GM21447 (cell line): ENCODE measurements around the gene GRID1.

Experiments
- ATAC-seq: cut with Tn5 transposase; IDR thresholded peaks from one replicate; pipeline ENCODE4 v1.9.1; 2021; ENCODE audit not compliant: unreplicated experiment

Gene GRID1

DNA sequence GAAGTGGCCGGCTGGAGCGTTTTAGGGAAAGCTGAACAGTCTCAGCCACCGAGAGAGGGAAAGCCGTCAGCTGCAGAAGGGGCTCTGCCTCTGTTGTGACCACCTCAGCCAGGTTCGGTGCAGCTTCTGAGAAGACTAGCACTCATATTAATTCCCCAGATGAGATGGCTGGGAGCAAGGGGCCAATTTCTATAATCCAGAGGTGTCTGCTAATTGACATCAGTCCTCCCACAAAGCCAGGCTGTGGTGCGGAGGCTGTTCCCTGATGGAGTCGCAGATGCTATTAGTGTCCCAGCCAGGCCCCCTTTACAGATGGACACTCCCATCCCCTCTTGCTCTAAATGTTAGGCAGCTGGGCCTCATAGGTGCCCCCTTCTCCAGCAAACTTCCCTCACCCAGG, 133.5 kb downstream of the GRID1 start:
- no peak for ATAC-seq

DNA sequence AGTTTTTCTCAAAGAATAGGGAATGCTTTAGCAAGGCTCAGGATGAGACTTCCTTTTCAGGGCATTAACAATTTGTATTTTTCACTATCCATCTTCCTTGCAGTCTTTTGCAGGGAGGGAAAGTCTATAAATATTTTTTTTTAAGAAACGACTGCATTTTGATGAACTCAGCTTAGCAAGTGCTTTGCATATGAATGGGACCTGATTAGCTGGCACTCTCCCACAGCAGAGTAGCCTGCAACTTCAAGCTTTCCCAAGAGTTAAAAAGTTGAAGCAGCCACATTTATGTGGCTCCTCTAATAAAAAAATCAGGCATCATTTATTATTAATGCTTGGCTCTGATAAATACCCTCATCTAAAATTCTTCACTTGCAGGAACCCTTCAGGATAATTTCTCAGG, 134.0 kb downstream of the GRID1 start:
- no peak for ATAC-seq

DNA sequence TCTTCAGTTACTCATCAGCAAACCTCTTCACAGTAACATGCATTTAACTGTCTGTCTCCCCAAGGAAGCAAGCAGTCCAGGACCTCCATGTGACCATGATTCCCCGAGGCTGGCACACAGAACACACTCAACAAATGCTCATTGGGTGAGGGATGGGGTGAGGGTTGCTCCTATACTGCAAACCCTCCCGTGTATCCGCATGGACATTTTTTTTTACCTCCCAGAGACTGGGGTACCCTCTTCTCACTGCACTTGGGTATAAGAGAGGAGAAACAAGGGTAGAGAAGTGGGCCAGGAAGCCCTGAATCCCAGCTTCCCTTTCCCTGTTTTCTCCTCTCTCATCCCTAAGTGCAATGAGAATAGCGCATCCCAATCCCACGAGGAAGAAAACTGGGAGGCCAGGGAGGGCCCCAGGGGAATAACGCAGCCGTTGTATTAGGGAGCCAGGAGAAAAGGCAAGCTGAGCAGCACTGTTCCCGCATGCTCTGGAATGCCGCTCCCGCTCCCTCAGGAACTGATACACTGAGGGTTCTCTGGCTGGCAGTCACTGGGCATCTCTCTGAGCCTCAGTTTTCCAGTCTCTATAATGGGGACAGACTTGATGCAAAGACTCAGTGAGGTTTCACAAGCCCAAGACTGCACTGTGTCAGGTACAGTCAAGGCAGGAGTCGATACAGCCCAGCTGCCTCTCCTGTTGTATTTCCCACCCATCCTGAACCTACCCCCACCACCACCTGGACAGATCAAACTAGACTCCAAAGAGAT, 134.6 kb downstream of the GRID1 start:
- ATAC-seq = no peak

DNA sequence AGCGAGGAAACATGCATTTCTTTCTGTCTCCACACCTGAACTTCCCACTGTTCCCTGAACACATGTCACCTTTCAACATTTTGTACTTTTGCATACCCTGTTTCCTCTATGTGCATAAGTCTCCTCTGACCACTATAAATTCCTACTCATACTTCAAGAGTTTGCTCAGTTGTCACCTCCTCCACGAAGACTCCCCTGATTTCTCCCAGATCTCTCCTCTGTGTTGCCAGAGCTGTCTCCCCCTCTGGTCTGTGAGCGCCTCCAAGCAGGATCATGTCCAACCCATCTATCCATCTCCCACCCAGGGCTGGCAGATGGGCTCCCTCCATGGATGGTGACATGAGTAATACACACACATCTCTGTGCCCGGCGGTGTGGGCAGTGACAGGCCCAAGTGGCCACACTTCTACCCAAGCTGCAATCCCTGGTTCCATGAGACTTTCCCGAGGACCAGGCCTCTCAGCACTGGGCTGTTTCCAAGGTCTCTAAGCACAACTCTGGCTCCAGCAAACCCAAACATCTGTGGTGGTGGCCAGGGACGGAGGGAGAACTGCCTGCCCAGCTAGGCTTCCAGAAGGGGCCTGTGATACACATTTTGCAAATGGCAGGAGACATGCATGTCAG, 135.9 kb downstream of the GRID1 start:
- no peak for ATAC-seq

DNA sequence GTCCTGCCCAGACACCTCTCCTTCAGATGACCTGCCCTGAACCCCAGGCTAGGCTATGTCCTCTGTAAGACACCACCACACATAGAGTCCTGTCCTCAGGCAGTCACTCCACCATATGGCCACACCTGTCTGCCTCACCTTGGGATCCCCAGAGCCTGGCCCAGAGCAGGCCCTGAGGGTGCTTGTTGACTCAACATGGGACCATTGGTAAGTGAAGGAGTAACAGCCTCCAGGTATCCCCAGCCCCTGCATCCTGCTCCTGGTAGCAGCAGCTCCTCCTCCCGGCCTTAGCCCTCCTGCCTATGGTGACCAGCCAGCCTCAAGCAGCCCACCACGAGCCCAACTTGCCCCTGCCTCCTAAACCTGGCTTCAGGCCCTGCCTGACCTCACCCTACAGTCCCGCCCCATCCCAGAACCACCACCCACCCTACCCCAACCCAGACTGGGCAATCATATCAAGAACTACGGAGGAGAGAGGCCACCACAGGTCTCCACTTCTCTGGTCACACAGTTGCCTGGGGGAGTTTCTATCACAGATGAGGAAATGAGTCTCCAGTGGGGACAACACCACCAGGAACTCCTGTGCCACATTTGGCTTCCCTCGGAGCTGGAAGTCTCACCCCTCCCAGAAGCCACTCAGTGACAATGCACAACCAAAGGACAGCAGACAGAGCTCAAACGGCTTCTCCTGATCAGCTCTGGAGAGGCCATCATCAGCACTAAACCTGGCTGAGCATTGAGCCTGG, 136.6 kb downstream of the GRID1 start:
- ATAC-seq = no peak

DNA sequence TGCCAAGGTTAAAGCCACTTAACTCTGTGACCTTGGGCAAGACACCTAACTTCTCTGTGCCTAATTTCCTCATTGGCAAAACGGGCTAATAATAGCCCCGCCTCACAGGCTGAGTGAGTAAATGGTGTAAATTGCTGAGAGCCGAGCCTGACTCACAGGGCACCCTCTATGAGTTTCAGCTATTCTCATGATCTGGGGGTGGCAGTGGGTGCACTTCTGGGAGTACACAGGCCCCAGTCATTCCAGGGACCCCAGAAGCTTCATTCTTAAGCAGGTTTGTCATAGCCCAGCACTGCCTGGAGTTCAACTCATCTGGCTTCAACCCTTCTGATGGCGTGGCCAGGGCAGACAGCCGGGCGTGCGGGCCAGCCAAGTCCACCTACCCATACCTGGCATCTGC, 137.2 kb downstream of the GRID1 start:
- no peak for ATAC-seq

DNA sequence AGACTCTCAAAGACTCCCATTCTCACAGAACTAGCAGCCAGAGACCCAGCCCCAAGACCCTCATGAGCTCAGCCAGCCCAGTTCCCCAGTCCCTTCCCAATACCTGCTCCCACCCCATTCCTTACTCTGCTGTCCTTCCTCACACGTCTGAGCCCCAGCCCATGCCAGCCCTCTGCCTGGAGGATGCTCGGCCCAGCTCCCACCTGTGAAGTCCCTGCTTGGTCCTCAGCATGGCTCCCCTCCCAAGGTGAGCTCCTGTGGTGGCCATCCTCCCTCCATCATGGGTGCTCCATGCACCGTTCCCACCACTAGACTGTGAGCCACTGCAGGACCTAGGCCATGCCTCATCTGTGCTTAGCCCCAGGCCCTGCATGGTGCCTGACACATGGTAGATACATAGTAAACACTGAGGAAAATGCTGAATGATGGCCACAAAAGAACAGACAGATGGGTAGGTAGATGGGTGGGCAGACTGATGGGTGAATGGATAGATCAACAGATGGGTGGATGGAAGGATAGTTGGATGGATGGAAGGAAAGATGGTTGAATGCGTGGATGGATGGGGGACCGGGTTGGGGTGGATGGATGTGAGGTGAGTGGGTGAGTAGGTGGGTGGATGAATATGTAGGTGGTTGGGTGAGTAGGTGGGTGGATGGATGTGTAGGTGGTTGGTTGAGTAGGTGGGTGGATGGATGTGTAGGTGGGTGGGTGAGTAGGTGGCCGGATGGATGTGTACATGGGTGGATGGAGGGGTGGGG, 138.9 kb downstream of the GRID1 start:
- ATAC-seq = no peak

DNA sequence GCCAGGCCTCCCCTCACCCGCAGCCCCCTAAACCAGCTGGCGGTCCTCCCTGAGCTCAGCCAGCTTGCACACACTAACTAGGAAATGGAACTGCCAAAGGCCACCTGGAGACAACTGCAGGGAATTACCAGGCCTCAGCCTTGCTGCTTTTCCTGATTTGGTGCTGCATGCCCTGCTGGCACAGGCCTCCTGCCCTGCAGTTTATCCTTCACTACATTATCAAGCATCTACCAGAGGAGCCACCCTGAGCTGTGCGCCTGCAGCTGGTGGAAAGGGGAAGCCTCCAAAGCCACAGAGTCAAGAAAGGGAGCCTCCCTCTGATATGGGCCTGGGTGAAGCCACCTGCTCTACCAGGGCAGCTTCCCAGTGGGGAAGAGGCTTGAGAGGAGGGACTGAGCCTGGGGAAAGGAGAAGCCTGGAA, 139.8 kb downstream of the GRID1 start:
- ATAC-seq = no peak

DNA sequence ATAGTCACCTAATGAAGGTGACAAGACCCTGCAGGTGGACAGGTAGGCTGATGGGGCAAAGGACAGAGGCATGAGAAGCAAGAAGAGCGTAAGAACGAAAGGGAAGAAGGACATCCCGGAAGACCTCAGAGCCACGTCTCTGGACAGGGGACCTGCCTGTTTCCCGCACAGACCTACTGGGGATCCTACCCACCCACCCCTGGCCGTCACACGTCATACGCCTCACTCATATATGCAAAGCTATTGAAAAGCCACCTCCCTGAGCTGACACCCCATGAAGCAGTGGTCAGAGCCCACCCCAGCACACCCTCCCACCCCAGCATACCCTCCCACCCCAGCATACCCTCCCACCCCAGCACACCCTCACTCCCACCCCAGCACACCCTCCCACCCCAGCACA, 140.6 kb downstream of the GRID1 start:
- ATAC-seq = no peak

DNA sequence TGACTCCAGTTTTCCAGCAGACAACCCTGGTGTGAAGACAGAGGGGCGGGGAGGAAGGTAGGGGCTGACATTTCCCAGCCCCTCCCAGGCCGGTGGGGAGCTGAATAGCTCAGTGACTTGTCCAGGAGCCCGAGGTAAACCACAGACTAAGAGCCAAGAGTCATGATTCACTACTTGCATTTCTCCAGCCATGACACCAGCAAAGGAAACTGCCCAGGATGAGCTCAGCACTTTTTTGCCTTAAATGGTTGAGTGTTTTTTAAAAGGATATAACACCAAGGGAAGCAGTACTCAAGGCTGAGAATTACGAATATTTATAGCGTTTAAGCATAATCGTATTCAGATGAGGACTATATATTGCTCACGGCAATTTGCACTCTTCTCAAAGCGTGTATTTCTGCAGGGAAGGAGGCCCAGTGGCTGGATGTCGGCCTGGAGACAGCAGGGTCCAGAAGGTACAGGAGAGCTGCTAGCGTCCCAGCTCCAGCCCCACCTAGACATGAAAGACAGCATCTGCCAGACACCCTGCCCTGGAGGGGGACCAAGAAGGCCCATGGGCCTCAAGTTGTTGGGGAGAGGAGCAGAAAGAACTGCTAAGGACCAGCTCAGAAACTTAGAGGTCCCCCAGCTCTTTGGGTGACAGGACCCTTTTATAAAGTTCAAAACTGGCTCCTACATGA, 141.4 kb downstream of the GRID1 start:
- ATAC-seq = peak; percentile 25

DNA sequence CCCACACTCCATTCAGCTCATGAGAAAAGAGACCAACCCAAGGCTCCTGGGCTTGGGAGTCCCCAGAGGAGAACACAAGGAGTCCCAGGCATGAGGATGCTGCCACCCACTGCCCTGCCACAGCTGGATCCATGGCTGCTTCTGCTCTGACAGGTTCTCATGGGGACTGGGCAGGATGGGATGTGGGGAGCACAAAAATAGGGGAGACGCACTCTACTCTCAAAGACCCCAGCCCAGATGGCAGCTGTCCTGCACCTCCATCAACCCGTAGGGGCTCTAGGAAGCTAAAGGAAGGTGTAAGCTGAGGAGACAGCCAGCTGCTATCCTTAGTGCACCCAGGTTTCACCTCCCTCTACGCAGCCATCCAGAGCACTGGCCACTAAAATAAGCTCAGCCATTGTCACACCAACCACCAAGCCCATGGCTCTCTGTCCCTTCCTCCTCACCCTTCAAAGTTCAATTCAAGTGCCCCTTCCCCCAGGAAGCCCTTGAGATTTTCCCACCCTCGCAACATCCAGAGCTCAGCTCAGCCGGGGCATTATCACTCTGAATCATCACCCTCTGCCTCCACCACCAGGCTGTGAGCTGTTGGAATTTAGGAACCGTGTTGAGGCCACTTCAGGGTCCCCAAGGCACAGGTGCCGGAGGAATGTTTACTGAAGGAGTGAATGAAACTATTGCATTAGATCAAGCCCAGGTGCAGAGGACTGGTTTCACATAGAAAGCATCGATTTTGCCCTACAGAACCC, 142.1 kb downstream of the GRID1 start:
- ATAC-seq = peak; percentile 88

DNA sequence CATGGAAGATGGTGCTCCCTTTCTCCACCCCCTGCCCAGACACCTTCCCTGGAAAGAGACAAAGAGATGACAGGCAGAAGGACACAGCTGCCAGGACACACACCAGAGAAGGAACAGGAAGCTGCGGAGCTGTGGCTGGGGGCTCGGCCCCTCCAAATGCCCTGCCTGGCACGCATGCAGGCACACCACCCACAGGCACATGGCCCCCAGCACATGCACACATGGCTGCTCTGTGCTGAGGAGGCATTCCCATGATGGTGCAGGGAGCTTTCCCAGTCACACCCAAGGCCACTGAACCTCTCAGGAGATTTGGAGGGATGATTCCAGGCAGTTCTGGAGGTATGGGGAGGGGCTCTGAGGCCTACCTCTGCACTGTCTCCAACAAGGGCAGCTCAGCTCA, 143.3 kb downstream of the GRID1 start:
- no peak for ATAC-seq

DNA sequence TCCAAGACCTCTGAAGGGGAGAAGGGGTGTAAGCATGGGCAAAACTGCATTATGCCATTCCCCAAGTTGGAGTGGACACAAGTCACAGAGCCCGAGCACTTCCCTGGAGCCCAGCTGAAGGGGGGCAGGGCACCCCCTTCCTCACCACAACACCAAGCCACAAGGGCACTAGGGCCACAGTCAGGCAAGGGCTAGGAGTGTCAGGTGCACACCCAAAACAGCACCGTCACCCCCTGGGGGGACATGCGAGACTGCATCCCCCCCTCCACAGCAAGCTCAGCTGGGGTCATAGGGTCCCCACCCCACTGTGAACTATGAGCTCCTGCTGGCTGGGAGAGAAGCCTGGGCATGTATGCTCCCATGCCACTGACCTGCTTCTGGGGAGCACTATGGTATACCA, 143.9 kb downstream of the GRID1 start:
- ATAC-seq = no peak

DNA sequence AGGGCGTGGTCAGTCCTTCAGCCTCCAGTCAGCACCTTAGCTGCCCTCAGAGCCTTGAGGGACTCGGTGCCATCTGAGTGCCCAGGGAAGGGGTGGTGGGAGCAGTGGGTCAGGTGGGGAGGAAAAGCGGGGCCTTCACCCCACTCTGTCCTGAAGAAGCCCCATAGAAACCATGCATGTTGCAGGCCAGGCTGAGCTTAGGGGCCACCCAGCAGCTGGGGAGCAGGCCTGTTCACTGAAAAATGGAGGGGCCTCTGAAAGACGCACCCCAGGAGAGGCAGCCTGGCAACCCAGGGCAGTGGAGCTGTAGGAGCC, 144.3 kb downstream of the GRID1 start:
- ATAC-seq = no peak

DNA sequence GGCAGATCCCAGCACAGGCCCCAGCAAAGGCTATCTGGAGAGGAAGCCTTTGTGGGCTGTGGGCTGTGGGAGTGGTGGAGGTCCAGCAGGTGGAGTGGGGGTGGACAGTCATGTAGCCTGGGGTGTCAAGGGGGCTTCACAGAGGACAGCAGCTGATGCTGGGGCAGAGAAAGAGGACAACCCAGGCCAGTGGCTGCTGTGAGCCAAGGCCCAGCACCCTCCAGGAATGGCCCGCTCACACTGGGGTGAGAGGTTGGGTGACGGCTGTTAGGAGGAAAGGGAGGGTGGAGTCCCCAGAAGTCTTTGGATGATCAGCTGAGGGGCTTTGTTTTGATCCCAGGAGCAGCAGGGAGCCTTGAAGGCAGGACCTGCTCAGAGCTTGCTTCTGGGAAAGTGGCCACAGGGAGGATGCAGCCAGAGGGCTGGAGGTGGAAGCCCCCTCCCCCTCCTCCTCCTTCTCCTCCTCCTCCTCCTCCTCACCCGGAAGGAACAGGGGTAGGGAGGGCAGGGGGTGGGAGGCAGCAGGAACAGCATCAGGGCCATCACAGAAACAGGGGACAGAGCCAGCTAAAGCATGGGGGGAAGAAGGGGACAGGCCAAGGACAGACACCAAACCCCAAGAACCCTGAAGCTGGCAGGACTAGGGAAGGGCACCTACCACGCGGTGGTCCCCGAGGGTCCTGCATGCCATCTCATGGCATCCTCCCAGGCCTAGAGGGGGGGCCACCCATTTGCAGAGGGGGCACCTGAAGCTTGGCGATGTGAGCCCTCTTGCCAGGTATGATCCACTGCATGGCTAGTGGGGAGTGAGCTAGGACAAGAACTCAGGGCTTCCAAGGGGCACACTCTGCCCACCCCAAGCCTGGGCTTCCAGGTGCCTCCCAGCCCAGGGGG, 144.9 kb downstream of the GRID1 start:
- no peak for ATAC-seq

DNA sequence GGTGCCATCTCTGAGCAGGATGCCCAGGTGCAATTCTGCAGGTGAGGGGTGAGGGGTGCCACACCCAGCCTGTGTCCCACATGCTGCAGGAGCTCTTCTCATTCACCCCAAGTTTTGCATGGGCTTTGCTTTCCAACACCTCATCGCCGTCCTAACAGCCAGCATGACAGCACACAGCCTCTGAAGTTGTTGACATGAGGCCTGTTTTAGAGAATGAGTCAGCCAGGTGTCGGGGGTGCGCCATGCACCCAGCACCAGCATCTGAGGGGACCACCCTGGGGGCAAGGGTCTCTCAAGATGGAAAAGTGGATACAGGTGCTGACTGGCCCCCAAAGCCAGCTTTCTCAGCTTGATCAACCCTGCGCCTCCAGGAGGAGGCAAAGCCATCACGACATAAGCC, 146.0 kb downstream of the GRID1 start:
- no peak for ATAC-seq

DNA sequence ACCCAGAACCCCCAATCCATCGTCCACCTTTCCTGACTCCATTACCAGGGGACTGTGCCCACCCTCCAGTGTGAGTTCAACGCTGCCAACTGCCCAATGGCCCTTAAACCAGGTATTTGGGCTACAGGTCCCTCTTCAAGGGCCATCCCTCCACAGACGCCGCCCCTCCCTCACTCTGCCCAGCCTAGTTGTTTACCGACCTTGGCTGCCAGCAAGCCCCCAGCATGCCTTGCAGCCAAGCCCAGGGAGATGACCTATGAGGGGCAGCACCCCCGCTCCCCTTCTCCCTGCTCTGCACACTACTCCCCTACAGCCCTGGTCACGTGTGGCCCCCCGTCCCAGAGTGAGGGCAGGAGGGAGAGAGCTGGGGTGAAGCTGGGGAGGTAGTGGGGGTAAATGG, 147.3 kb downstream of the GRID1 start:
- ATAC-seq = no peak

DNA sequence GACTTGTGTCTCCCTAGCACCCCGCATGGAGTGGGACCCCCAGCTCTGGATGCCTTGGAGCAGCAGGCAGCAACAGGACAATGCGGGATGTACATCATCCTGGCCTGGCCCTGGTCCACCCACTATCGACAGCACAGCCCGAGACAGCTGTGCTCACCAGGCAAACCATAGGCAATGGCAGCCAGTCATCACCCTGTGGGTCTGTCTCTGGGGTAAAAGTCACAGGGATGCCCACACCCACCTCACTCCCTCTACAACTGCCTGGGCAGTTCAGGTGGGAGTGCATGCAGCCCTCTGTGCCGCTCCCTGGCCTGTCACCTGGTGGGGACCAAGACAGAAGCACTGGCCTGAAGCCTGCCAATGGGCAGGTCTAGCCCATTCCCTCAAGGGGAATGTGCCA, 147.8 kb downstream of the GRID1 start:
- no peak for ATAC-seq

DNA sequence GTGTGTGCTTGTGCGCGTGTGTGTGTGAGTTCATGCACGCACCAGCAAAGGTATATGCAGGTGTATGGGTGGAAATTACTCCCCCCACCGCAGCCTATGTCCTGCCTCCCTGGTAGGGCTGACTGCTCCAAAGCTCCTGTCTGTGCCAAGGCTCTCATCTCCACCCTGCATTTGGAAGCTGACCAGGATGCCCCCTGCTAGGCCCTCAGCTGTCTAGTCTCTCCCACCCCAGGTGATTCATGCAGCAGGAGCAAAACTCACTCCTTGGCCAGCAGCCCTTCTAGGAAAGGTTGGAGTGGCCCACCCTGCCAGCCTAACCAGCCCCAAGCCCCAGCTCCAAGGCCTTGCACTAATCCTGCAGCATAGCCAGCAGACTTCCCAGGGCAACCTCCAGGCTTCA, 148.4 kb downstream of the GRID1 start:
- no peak for ATAC-seq
